ENCODE results near the gene RPTOR.

RPTOR gene

DNA sequence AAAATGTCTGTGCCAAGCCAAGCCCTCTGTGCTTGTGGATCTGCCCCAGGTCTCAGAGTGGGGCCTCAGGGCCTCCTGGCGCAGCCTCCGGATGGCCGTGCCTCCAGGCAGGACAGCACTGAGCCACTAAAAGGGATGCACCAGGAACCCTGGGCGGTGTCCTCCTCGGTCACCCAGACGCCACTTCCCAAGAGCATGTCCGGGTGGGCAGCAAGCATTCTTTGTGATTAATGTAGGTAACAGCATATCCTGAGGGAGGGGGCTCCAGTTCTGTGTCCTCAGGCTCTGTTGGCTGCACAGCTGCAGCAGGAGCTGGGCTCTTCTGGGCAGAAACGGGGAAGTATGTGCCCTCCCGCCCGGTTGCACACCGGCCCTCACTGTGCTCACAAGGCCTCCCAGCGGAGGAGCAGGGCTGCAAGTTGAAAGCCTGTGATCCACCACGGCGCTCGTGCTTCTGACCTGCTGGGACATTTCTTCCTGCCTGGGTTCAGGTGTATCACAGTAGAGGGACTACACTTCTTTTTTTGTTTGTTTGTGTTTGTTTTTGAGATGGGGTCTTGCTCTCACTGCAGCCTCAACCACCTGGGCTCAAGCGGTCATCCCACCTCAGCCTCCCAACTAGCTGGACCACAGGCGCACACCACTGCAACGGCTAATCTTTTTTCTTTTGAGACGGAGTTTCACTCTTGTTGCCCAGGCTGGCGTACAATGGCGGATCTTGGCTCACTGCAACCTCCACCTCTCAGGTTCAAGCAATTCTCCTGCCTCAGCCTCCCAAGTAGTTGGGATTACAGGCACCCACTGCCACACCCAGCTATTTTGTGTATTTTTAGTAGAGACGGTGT, 409.1 kb downstream of the RPTOR start:
- no peak for DNase-seq

- DNase-seq = no peak
Measured at GRCh38 chr17:80955078-80955477, 410.4 kb downstream of the RPTOR start.

GRCh38 chr17:80955671-80956280, 411.1 kb downstream of the RPTOR start:
- DNase-seq = no peak

DNA sequence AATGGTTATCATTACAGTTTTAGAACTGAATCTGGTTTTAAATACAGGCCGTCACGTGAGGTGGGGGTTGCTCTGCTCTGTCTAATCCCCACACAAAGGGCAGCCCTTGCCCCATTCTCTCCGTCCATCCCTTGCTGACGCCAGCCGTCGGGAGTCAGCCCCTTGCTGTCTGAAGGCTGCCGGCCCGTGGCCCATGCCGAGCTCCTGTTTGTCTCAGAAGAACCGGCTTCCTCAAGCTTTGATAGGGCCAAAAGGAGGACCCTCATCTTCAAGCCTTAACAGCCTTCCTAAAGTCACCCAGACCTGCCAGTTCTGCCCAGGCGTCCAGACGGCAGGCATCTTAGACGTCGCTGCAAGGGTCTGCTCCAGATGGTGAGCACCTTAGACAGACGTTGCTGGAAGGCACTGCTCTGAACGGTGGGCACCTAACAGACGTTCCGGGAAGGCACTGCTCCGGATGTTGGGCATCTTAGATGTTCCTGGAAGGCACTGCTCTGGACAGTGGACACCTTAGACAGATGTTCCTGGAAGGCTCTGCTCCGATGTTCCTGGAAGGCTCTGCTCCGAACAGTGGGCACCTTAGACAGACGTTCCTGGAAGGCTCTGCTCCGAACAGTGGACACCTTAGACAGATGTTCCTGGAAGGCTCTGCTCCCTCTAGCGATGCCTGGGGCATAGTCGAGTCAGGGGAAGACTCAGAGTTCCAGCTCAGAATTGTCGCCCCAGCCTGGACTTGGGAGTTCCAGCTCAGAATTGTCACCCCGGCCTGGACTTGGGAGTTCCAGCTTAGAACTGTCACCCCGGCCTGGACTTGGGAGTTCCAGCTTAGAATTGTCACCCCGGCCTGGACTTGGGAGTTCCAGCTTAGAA, 411.9 kb downstream of the RPTOR start:
- DNase-seq = no peak

GRCh38 chr17:80957461-80957941, 412.9 kb downstream of the RPTOR start:
- DNase-seq = no peak

DNA sequence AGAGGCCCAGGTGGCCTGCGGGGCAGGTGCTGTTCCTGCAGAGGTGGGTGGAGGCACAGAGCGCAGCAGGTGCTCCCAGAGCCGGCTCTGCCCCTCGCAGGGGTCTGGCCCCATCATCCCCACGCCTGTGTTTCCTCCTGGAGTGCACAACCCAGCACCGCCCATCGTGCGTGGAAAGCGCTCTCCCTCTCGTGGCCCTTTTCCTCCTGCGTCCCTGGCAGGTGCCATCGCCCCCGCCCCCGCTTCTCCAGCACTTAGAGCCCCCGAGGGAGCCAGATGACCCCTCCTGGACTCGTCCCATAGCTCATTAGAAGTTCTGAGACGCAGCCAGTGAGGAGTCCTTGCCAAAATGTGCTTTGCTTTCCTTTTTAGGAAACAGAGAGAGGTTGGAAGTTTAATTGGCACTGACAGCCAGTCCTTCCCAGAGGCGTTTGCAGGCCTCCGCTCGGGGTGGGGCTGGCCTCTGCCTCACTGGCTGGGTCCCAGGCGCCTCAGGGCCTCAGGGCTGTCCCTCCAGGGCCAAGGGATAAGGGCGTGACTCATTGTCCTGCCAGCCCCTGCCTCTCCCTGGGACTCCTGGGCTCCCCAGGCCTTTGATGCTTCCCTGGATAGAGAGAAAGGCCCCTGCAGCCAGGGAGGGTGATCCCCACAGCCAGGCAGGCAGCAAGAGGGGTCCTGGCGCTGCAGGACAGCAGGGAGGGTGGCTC, 414.8 kb downstream of the RPTOR start:
- peak in 1 of 3 experiments; percentile 35 for DNase-seq

GRCh38 chr17:80960037-80960796, 415.6 kb downstream of the RPTOR start:
- no peak for DNase-seq

DNA sequence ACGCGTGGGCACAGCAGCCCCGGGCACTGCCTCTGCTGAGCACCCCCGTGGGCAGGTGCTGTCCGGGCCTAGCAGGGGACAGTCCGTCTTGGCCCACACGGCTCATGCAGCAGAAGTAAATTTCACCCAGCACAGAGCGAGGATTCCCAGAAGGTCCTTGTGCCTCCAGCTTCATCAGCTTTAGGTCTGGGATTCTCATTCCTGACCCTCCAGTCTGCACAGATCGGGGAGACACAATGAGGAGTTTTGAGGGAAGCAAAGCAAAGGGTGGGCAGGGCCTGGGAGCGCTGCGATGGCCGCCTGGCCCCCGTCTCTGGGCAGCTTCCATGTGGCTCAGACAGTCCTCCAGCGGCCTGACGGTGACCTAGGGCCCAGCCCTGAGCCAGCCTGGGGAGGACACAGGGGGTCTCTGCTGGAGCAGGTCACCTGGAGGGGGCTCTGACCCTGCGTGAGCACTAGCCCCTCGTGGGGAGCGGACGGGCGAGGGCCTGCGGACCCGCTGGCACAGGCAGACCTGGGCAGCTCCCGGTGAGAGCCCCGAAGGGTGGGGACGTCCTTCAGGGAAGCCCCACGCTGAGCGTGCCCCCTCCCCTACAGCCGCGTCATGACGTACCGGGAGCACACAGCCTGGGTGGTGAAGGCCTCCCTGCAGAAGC, 416.3 kb downstream of the RPTOR start:
- peak in 1 of 3 experiments; percentile 53 for DNase-seq

DNA sequence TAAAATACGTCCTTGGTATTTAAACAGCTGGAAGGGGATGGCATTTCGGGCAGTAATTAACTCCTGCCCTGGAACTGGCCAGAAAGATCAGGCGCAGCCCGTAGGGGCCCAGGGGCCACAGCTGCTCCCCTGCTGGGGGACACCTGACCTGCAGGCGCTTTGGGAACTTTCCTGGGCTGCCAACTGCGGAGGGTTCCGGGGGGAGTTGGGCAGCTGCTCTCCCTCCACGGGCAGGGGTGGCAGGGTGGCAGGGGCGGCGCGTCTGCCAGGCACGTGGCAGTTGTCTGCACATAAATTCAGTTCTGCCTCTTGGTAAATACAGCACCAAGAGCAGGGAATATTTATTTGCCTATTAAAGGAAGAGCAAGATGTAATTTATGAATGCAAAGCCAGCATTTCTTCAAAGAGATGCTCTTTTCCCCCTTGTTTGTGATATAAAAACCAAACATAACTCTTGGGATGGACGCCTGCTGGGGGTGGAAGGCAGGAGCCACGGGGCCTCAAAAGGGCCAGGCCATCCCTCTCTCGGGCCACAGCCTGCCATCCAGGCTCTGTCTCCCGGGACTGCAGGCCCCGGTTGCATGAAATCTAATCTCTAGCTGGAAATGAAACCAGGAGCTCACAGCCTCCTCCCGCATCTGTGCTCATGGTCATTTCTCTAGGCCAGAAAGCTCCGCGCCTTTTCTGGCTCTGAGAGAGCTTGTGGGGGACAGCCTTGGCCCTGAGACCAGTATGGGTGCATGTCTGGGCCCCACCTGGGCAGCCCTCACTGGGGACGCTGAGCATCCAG, 417.1 kb downstream of the RPTOR start:
- peak in 2 of 3 experiments; percentile 53 to 83 for DNase-seq

DNA sequence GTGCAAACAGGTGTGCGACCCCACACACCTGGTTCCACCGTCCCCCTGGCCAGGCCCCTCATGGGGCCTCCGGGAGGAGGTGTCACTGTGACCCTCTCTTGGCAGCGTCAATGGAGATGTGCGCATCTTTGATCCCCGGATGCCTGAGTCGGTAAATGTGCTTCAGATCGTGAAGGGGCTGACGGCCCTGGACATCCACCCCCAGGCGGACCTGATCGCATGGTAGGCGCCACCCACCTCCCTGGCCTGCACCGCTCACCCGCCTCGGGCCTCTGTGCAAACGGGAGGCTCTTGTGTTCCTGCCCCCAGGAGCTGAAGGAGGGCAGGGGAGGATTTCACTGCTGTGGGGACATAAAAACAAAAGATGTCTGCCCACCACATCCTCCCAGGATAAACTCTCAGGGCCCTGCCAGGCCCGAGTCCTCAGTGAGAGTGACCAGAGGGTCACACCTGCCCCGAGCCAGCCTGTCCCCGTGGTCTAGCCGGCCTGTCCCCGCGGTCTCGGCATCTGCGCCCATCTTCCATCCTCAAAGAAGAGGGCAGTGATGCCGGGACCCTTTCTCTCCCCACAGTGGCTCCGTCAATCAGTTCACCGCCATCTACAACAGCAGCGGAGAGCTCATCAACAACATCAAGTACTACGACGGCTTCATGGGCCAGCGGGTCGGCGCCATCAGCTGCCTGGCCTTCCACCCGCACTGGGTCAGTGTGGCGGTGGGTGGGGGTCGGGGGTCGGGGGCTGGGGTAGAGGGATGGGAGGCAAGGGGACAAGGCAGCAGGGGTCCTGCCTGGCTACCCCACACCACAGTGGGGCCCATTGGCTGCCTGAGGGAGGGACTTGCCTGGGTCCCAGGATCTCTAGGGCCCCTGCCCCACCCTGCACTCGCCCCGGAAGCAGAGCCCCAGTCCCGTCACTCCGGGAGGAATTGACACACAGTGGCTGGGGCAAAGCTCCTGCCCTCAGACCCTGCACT, 418.0 kb downstream of the RPTOR start:
- DNase-seq = peak in 1 of 3 experiments; percentile 26

- DNase-seq = peak in 1 of 3 experiments; percentile 47
Measured at GRCh38 chr17:80963812-80964543, 419.3 kb downstream of the RPTOR start.

DNA sequence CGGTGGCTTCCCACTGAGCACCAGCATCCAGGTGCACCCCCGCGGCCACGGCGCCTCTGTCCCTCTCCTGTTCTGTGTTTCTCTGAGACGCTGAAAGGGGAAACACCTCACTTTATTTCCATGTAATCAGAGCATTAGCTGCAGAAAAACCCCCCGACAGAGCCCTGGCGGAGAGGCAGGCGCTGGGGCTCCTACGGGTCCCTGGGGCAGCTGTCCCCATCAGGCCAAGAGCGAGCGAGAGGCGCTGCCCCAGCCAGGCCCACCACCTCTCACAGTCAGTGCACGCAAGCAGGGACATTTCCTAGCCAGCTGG, 419.9 kb downstream of the RPTOR start:
- no peak for DNase-seq

GRCh38 chr17:80964859-80965580, 420.4 kb downstream of the RPTOR start:
- no peak for DNase-seq

DNA sequence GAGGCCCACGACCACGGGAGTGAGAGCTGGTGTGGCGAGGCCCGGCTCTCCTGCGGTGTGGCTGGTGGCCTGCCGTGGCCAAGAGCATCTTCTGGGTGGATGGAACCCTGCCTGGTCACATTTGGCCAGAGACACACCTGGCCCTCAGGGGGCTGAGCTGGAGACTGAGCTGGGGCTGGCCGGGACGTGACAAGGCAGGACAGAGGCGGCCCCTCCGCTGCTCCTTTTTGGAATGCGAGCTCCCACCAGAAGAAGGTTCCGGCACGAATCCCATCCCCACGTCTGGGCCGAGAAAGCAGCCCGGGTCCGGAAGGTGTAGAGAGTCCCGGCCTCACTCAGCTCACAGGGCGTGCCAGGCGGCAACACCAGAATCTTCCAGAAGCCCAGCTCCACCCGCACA, 421.0 kb downstream of the RPTOR start:
- DNase-seq = no peak

DNA sequence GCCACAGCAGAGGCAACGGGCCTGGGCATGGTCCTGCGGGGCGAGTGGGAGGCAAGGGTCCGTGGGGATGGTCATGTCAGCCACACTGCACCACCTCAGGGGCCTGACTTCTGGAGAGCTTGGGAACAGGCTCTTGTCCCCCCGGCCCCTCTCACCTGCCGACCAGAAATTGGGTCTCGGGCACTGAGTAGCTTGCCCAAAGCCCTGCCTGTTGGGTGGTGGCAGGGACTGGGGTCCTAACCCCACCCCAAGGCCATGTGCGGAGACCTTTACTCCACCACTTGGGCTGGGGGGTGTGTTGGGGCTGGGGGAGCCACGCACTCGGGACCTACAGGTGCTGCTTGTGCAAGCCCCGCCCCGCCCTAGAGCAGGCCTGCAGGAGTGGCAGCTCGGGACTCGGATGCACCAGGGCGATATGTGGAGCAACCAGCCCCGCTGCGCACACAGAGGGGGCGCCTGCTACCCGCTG, 422.8 kb downstream of the RPTOR start:
- no peak for DNase-seq

GRCh38 chr17:80968602-80969029, 424.0 kb downstream of the RPTOR start:
- peak; percentile 23 to 92 (median 70) for DNase-seq

DNA sequence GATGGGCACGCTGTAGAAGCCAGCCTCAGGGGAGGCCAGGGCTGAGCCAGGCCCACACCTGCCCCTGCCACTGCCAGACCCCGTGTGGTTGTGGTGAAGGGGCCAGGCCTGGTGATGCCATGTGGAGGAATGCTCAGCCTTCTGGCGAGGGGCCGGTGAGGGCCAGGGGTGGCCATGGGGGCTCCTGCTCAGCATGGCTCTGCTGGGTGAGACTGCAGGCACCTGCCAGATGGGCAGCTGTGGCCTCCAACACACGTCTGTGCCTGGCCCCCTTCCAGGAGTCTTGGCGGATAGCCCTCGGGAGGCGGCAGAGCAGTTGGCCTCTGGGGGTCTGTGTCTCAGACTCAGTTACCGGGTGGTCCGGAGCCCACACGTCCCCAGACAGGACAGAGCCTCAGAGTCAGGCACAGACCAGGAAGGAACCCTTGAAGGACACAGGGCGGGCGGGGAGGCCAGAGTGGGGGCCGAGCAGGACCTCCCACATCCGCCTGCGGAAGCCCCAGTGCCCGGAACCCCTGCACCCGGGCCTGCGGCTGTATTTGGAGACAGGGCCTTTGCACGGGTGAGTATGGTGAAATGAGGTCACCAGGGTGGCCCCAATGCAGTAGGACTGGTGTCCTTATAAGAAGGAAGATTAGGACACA, 424.5 kb downstream of the RPTOR start:
- no peak for DNase-seq

Measured in NCI-H1417 (cell line).